Measurements from ENCODE around the gene LCE1B.

DNA sequence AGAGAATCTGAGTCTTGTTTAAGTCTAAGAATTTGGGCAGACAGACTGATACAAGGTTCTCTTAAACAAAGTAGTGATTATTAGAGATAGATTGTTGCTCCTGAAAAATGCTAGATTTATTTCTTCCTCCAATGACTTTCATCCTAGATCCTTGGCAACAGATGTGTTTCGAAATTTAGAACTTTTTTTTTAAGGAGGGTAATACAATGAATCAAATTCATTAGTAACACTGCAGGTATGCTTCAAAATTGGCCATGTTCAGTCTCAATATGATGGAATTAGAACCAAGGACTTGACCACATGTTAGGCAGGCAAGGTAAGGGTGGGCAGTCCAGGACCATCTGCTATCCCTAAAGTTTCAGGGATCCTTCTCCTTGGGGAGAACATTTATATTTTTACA, 41.4 kb upstream of the LCE1B start:
- TF ChIP-seq, protein P1, sequence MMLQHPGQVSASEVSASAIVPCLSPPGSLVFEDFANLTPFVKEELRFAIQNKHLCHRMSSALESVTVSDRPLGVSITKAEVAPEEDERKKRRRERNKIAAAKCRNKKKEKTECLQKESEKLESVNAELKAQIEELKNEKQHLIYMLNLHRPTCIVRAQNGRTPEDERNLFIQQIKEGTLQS (CRISPR knock-in tag; conservative IDR thresholded peaks at IDR 0.05) = no peak
- TF ChIP-seq, protein P2, sequence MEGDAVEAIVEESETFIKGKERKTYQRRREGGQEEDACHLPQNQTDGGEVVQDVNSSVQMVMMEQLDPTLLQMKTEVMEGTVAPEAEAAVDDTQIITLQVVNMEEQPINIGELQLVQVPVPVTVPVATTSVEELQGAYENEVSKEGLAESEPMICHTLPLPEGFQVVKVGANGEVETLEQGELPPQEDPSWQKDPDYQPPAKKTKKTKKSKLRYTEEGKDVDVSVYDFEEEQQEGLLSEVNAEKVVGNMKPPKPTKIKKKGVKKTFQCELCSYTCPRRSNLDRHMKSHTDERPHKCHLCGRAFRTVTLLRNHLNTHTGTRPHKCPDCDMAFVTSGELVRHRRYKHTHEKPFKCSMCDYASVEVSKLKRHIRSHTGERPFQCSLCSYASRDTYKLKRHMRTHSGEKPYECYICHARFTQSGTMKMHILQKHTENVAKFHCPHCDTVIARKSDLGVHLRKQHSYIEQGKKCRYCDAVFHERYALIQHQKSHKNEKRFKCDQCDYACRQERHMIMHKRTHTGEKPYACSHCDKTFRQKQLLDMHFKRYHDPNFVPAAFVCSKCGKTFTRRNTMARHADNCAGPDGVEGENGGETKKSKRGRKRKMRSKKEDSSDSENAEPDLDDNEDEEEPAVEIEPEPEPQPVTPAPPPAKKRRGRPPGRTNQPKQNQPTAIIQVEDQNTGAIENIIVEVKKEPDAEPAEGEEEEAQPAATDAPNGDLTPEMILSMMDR (IDR thresholded peaks at IDR 0.05) = no peak
- TF ChIP-seq, protein P3, sequence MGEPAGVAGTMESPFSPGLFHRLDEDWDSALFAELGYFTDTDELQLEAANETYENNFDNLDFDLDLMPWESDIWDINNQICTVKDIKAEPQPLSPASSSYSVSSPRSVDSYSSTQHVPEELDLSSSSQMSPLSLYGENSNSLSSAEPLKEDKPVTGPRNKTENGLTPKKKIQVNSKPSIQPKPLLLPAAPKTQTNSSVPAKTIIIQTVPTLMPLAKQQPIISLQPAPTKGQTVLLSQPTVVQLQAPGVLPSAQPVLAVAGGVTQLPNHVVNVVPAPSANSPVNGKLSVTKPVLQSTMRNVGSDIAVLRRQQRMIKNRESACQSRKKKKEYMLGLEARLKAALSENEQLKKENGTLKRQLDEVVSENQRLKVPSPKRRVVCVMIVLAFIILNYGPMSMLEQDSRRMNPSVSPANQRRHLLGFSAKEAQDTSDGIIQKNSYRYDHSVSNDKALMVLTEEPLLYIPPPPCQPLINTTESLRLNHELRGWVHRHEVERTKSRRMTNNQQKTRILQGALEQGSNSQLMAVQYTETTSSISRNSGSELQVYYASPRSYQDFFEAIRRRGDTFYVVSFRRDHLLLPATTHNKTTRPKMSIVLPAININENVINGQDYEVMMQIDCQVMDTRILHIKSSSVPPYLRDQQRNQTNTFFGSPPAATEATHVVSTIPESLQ (CRISPR knock-in tag; IDR thresholded peaks at IDR 0.05) = no peak
- TF ChIP-seq, protein P4, sequence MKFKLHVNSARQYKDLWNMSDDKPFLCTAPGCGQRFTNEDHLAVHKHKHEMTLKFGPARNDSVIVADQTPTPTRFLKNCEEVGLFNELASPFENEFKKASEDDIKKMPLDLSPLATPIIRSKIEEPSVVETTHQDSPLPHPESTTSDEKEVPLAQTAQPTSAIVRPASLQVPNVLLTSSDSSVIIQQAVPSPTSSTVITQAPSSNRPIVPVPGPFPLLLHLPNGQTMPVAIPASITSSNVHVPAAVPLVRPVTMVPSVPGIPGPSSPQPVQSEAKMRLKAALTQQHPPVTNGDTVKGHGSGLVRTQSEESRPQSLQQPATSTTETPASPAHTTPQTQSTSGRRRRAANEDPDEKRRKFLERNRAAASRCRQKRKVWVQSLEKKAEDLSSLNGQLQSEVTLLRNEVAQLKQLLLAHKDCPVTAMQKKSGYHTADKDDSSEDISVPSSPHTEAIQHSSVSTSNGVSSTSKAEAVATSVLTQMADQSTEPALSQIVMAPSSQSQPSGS (CRISPR knock-in tag; IDR thresholded peaks at IDR 0.05; ENCODE audit: borderline replicate concordance, low read depth) = no peak
- TF ChIP-seq JUN (CRISPR knock-in tag; IDR thresholded peaks at IDR 0.05) (no peak), TCF7 (CRISPR knock-in tag; IDR thresholded peaks at IDR 0.05; ENCODE audit: low read depth) (no peak), SOX15 (CRISPR knock-in tag; IDR thresholded peaks at IDR 0.05) (no peak), CREB1 (CRISPR knock-in tag; IDR thresholded peaks at IDR 0.05) (no peak), TEAD4 (CRISPR knock-in tag; IDR thresholded peaks at IDR 0.05) (no peak), SMAD3 (CRISPR knock-in tag; IDR thresholded peaks at IDR 0.05; ENCODE audit: borderline replicate concordance) (no peak)
- TF ChIP-seq, protein P5, sequence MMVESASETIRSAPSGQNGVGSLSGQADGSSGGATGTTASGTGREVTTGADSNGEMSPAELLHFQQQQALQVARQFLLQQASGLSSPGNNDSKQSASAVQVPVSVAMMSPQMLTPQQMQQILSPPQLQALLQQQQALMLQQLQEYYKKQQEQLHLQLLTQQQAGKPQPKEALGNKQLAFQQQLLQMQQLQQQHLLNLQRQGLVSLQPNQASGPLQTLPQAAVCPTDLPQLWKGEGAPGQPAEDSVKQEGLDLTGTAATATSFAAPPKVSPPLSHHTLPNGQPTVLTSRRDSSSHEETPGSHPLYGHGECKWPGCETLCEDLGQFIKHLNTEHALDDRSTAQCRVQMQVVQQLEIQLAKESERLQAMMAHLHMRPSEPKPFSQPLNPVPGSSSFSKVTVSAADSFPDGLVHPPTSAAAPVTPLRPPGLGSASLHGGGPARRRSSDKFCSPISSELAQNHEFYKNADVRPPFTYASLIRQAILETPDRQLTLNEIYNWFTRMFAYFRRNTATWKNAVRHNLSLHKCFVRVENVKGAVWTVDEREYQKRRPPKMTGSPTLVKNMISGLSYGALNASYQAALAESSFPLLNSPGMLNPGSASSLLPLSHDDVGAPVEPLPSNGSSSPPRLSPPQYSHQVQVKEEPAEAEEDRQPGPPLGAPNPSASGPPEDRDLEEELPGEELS (CRISPR knock-in tag; IDR thresholded peaks at IDR 0.05) = no peak
- TF ChIP-seq, protein P6, sequence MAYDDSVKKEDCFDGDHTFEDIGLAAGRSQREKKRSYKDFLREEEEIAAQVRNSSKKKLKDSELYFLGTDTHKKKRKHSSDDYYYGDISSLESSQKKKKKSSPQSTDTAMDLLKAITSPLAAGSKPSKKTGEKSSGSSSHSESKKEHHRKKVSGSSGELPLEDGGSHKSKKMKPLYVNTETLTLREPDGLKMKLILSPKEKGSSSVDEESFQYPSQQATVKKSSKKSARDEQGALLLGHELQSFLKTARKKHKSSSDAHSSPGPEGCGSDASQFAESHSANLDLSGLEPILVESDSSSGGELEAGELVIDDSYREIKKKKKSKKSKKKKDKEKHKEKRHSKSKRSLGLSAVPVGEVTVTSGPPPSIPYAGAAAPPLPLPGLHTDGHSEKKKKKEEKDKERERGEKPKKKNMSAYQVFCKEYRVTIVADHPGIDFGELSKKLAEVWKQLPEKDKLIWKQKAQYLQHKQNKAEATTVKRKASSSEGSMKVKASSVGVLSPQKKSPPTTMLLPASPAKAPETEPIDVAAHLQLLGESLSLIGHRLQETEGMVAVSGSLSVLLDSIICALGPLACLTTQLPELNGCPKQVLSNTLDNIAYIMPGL (CRISPR knock-in tag; IDR thresholded peaks at IDR 0.05) = no peak
- TF ChIP-seq, protein P7, sequence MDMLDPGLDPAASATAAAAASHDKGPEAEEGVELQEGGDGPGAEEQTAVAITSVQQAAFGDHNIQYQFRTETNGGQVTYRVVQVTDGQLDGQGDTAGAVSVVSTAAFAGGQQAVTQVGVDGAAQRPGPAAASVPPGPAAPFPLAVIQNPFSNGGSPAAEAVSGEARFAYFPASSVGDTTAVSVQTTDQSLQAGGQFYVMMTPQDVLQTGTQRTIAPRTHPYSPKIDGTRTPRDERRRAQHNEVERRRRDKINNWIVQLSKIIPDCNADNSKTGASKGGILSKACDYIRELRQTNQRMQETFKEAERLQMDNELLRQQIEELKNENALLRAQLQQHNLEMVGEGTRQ (CRISPR knock-in tag; IDR thresholded peaks at IDR 0.05) = no peak
- TF ChIP-seq, protein P8, sequence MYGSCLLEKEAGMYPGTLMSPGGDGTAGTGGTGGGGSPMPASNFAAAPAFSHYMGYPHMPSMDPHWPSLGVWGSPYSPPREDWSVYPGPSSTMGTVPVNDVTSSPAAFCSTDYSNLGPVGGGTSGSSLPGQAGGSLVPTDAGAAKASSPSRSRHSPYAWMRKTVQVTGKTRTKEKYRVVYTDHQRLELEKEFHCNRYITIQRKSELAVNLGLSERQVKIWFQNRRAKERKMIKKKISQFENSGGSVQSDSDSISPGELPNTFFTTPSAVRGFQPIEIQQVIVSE (CRISPR knock-in tag; IDR thresholded peaks at IDR 0.05; ENCODE audit: borderline replicate concordance) = no peak
